ENCODE measurements around the gene WDR7. TPM values are rescaled to one million over a fixed set of nuclear protein-coding genes. Genes with fewer than 3 reads are reported as not detected.

WDR7 gene
- total RNA-seq, 2 donors from 2014 or later: 51.1 to 69.1 TPM

DNA sequence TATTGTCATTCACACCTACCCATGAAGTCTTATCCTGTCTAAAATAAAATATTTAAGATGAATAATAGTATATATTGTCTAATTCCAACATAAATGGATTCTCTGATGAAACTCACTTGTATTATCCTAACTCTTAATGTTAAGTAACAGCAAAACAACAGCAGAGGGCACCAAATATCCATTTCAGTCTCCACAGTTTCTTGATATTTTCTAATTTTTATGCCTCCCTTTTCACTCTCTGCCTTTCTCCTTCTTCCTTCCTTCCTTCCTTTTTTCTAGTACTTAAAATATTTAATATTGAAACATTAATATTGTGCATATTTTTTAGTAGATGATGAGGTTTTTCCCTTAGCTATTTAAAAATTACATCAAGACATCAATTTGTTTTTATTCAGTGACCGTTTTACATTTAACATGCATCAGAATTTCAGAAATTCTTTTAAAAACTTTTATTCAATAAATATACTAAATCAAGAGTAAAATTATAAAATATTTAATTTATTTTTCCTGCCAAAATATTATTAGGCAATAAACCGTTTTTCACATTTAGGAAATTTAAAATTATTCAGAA lies 97.6 kb downstream of the WDR7 start:
- H3K9me3 Mint-ChIP-seq: no peaks in the 10 kb centered on the region
- no peak overlapping the region for H3K27ac Mint-ChIP-seq
- no peaks in the 10 kb centered on the region for H3K36me3 Mint-ChIP-seq
- peaks cover 17% of the 10 kb centered on the region in 2 donors for H3K4me1 Mint-ChIP-seq (ENCODE audit: low read depth in 2 of 2)
- DNase-seq (ENCODE audit: low spot score) (no peak), ATAC-seq (no peak)
- no peak overlapping the region for H3K4me3 Mint-ChIP-seq
- H3K27me3 Mint-ChIP-seq: no peaks in the 10 kb centered on the region

DNA sequence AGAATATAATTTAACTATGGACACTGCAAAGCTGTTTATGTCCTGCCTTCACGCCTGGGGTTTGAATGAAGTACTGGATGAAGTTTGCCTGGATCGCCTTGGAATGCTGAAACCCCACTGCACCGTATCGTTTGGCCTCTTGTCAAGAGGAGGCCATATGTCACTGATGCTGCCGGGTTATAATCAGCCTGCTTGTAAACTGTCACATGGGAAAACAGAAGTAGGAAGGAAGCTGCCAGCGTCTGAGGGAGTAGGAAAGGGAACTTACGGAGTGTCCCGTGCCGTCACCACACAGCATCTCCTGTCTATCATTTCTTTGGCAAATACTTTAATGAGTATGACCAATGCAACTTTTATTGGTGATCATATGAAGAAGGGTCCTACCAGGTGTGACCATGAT lies 105.8 kb downstream of the WDR7 start:
- Mint-ChIP-seq H3K4me1 (ENCODE audit: low read depth in 2 of 2) (no peaks in the 10 kb centered on the region), H3K36me3 (peaks cover 5% of the 10 kb centered on the region), H3K4me3 (no peak overlapping the region), H3K27ac (no peak overlapping the region), H3K27me3 (no peaks in the 10 kb centered on the region), H3K9me3 (no peaks in the 10 kb centered on the region)
- DNase-seq (ENCODE audit: low spot score) (no peak), ATAC-seq (no peak)

DNA sequence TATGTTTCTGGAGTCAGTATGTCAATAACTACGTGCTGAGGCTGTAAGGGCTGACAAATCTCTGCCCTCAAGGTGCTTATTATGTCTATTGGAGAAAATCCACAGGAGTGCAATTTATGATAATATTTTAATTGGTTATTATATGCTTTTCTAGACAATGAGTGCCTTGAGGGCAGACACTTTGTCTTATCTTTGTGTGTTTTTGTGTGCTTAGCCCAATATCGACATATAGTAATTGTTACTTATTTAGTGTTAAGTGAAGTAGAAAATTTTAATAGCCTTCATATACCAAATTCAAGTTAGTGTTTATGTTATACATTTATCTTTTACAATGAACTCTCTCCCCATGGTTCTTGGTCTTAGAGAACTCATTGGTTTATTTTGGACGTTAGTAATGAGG lies 118.9 kb downstream of the WDR7 start:
- Mint-ChIP-seq H3K4me1 (ENCODE audit: low read depth in 2 of 2) (no peaks in the 10 kb centered on the region), H3K36me3 (no peaks in the 10 kb centered on the region), H3K9me3 (no peaks in the 10 kb centered on the region), H3K27ac (no peak overlapping the region), H3K27me3 (no peaks in the 10 kb centered on the region), H3K4me3 (no peak overlapping the region)
- DNase-seq (ENCODE audit: low spot score) (no peak), ATAC-seq (no peak)

- H3K36me3 Mint-ChIP-seq: no peaks in the 10 kb centered on the region
- no peaks in the 10 kb centered on the region for H3K9me3 Mint-ChIP-seq
- no peaks in the 10 kb centered on the region for H3K27me3 Mint-ChIP-seq
- H3K4me1 Mint-ChIP-seq (ENCODE audit: low read depth in 2 of 2): no peaks in the 10 kb centered on the region
- no peak for DNase-seq (ENCODE audit: low spot score)
- H3K27ac Mint-ChIP-seq: no peak overlapping the region
- H3K4me3 Mint-ChIP-seq: no peak overlapping the region
- no peak for ATAC-seq
Measured at GRCh38 chr18:56770873-56771272, 119.7 kb downstream of the WDR7 start.

DNA sequence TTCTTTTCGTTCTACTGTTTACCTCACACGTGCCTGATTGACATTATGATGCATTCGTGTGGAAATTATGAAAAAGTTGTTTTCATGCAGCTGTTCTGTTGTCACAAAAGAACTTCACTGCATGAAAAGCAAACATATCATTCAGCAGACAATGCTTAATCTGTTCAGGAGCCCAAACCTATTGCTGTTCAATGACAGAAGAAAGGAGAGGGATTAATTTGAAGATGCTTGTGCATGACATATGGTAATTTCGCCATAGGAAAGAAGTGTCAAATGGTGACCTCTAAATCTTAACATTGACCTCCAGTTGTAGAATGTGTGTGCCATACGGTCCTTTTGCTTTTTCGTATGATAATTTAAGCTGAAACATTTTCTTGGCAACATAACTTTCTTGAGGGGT lies 124.5 kb downstream of the WDR7 start:
- ATAC-seq (no peak), DNase-seq (ENCODE audit: low spot score) (no peak)
- Mint-ChIP-seq H3K4me1 (ENCODE audit: low read depth in 2 of 2) (peaks cover 0 to 2% of the 10 kb centered on the region in 2 donors), H3K9me3 (no peaks in the 10 kb centered on the region), H3K27ac (no peak overlapping the region), H3K4me3 (no peak overlapping the region), H3K27me3 (no peaks in the 10 kb centered on the region), H3K36me3 (no peaks in the 10 kb centered on the region)

DNA sequence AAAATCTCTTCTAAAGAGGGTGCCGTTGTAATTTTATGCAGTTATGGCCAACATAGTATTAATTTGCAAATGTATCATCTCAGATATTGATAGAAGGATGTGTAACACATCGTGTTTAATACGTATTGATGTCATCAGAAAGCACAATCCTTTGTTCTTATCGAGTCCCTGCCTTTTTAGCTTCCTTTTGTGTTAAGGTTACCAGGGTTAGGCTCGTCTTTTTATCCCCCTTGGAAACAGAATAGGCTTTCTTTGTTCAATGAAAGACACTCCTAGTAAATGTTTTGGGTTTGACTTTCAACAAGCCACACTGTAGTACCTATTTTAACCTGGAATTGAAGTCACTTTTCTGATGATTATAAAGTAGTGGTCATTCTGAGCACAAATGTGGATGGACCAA lies 136.2 kb downstream of the WDR7 start:
- DNase-seq (ENCODE audit: low spot score) (no peak), ATAC-seq (no peak)
- Mint-ChIP-seq H3K9me3 (no peaks in the 10 kb centered on the region), H3K27ac (no peak overlapping the region), H3K4me1 (ENCODE audit: low read depth in 2 of 2) (no peaks in the 10 kb centered on the region), H3K36me3 (no peaks in the 10 kb centered on the region), H3K27me3 (no peaks in the 10 kb centered on the region), H3K4me3 (no peak overlapping the region)

- no peaks in the 10 kb centered on the region for H3K4me1 Mint-ChIP-seq (ENCODE audit: low read depth in 2 of 2)
- H3K9me3 Mint-ChIP-seq: no peaks in the 10 kb centered on the region
- H3K4me3 Mint-ChIP-seq: no peak overlapping the region
- H3K27me3 Mint-ChIP-seq: no peaks in the 10 kb centered on the region
- no peak for DNase-seq (ENCODE audit: low spot score)
- H3K36me3 Mint-ChIP-seq: no peaks in the 10 kb centered on the region
- no peak for ATAC-seq
- no peak overlapping the region for H3K27ac Mint-ChIP-seq
Measured at GRCh38 chr18:56789004-56789888, 138.1 kb downstream of the WDR7 start.

GRCh38 chr18:56789889-56790180 lies 138.7 kb downstream of the WDR7 start:
- no peak for DNase-seq (ENCODE audit: low spot score)
- no peak overlapping the region for H3K27ac Mint-ChIP-seq
- no peak for ATAC-seq
- H3K4me1 Mint-ChIP-seq (ENCODE audit: low read depth in 2 of 2): no peaks in the 10 kb centered on the region
- no peaks in the 10 kb centered on the region for H3K27me3 Mint-ChIP-seq
- no peak overlapping the region for H3K4me3 Mint-ChIP-seq
- H3K36me3 Mint-ChIP-seq: no peaks in the 10 kb centered on the region
- H3K9me3 Mint-ChIP-seq: no peaks in the 10 kb centered on the region

- Mint-ChIP-seq H3K4me1 (ENCODE audit: low read depth in 2 of 2) (peaks cover 0 to 2% of the 10 kb centered on the region in 2 donors), H3K36me3 (no peaks in the 10 kb centered on the region), H3K27ac (no peak overlapping the region), H3K27me3 (no peaks in the 10 kb centered on the region), H3K9me3 (no peaks in the 10 kb centered on the region), H3K4me3 (no peak overlapping the region)
- DNase-seq (ENCODE audit: low spot score): no peak
- no peak for ATAC-seq
Measured at GRCh38 chr18:56795381-56795780, 144.2 kb downstream of the WDR7 start.

DNA sequence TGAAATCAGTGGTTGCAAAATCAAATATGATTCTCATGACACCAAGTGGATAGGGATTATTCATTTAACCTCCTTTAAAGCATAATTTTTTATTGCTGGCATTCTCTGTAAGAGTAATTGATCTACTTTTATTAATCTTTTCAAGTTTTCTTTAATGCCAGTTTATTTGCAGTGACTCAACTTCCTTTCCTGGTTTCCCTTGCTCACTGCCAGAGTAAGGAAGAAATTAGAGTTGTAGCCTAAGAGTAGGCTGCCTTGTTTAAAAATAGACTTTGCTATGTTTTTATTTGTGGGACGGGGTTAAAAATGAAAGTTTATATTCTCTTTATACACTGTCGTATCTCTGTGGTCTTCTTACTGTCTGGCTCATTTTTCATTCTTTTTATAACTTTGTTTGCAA lies 148.6 kb downstream of the WDR7 start:
- H3K27ac Mint-ChIP-seq: no peak overlapping the region
- H3K4me3 Mint-ChIP-seq: no peak overlapping the region
- H3K27me3 Mint-ChIP-seq: no peaks in the 10 kb centered on the region
- no peaks in the 10 kb centered on the region for H3K36me3 Mint-ChIP-seq
- no peaks in the 10 kb centered on the region for H3K9me3 Mint-ChIP-seq
- ATAC-seq (no peak), DNase-seq (ENCODE audit: low spot score) (no peak)
- H3K4me1 Mint-ChIP-seq (ENCODE audit: low read depth in 2 of 2): peaks cover 0 to 2% of the 10 kb centered on the region in 2 donors

DNA sequence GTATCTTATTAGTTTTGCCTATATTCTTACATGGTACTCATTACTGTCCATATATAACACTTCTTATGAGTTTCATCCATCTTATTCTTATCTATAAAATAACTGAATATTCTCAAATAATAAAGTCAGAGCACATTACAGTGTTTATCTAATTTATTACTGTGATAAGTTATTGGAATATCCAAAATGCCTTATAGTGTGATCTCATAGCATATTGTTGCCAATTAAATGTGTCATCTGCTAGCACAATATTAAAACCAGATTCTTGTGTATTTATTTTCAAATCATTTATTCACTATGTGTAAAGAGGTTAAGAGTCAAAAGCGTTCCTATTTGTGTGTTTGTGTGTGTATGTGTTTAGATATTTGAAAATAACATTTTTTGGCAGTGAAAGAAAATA lies 151.9 kb downstream of the WDR7 start:
- ATAC-seq (no peak), DNase-seq (ENCODE audit: low spot score) (no peak)
- Mint-ChIP-seq H3K9me3 (no peaks in the 10 kb centered on the region), H3K27me3 (no peaks in the 10 kb centered on the region), H3K4me1 (ENCODE audit: low read depth in 2 of 2) (peaks cover 0 to 4% of the 10 kb centered on the region in 2 donors), H3K36me3 (no peaks in the 10 kb centered on the region), H3K4me3 (no peak overlapping the region), H3K27ac (no peak overlapping the region)

DNA sequence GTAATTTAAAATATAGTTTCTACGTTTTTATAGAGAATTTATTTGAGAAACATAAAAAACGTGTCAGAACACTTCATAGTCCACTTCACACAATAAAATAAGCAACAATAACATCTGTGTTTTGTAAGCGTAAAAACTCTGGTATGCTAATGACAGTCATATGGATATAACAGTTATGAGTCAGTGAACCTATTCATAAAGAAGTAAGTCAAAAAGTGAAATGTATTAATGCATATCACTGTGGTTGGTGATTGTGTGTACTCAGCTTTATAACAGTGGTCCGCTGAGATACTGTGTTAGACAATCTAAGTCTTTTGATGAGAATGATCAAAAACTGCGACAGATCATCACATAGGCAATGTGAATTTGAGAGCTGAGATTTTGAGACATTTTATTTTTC lies 153.2 kb downstream of the WDR7 start:
- no peak for DNase-seq (ENCODE audit: low spot score)
- Mint-ChIP-seq H3K27me3 (no peaks in the 10 kb centered on the region), H3K4me3 (no peak overlapping the region), H3K36me3 (no peaks in the 10 kb centered on the region), H3K27ac (no peak overlapping the region), H3K4me1 (ENCODE audit: low read depth in 2 of 2) (peaks cover 0 to 2% of the 10 kb centered on the region in 2 donors), H3K9me3 (no peaks in the 10 kb centered on the region)
- peak in 1 of 2 donors; percentile 85 for ATAC-seq

- peaks cover 0 to 2% of the 10 kb centered on the region in 2 donors for H3K4me1 Mint-ChIP-seq (ENCODE audit: low read depth in 2 of 2)
Measured at GRCh38 chr18:56807901-56808300, 156.7 kb downstream of the WDR7 start.

GRCh38 chr18:56812674-56813073 lies 161.5 kb downstream of the WDR7 start:
- no peak for ATAC-seq
- Mint-ChIP-seq H3K4me3 (no peak overlapping the region), H3K27me3 (no peaks in the 10 kb centered on the region), H3K36me3 (no peaks in the 10 kb centered on the region), H3K9me3 (no peaks in the 10 kb centered on the region), H3K4me1 (ENCODE audit: low read depth in 2 of 2) (peaks cover 0 to 6% of the 10 kb centered on the region in 2 donors), H3K27ac (no peak overlapping the region)
- DNase-seq (ENCODE audit: low spot score): no peak

More at GRCh38 chr18:56807901-56808300, 156.7 kb downstream of the WDR7 start:
- Mint-ChIP-seq H3K27me3 (no peaks in the 10 kb centered on the region), H3K36me3 (no peaks in the 10 kb centered on the region), H3K9me3 (no peaks in the 10 kb centered on the region), H3K27ac (no peak overlapping the region), H3K4me3 (no peak overlapping the region)
- no peak for ATAC-seq
- no peak for DNase-seq (ENCODE audit: low spot score)
